Stimulated activated naive B cell treated with anti-CD40 and anti-IgM and Interleukin-4, amounts not matched to agents 10 μg/mL and 1 μg/mL and 100 μg/mL, for 72 hours (primary cell): ENCODE measurements around the gene COA4.
"Not testable (repeated sequence)": the region's sequence is repeated elsewhere in the genome, so short reads cannot be mapped to it uniquely, and the experiment has no call there.

Experiments used
- ATAC-seq, 2 donors: fragments of 150-1000 bp; cut with Tn5 transposase; replicated peaks; 2 replicates each; pipeline ENCODE4 v1.10.0; 2021; ENCODE audit warnings: moderate library complexity in 1 of 2
- DNase-seq: peaks from one replicate; pipeline ENCODE4 v3.0.0; 2021
- H3K27ac Mint-ChIP-seq: one replicate; pipeline ENCODE4 v1.8.0; 2022; ENCODE audit warnings: mild to moderate bottlenecking, mixed read lengths
- H3K27me3 Mint-ChIP-seq, 2 donors: one replicate each; pipeline ENCODE4 v1.8.0; 2022; ENCODE audit warnings: mixed read lengths in 2 of 2
- H3K36me3 Mint-ChIP-seq, 2 donors: one replicate each; pipeline ENCODE4 v1.8.0; 2022; ENCODE audit warnings: mixed read lengths in 2 of 2, mild to moderate bottlenecking in 1 of 2
- H3K4me1 Mint-ChIP-seq, 2 donors: one replicate each; pipeline ENCODE4 v1.8.0; 2022; ENCODE audit warnings: mixed read lengths in 2 of 2, mild to moderate bottlenecking in 1 of 2
- H3K4me3 Mint-ChIP-seq, 2 donors: one replicate each; pipeline ENCODE4 v1.8.0; 2022; ENCODE audit warnings: mild to moderate bottlenecking in 2 of 2, mixed read lengths in 2 of 2, moderate library complexity in 1 of 2
- H3K9me3 Mint-ChIP-seq, 2 donors: one replicate each; pipeline ENCODE4 v1.8.0; 2022; ENCODE audit warnings: mixed read lengths in 2 of 2, mild to moderate bottlenecking in 1 of 2

Gene COA4

GRCh38 chr11:73876424-73877310 lies at the start of gene COA4, which contains the start of gene PAAF1:
Gene COA4 (minus strand): TSS chr11:73876846. CDS start chr11:73873378, 3,468 bp downstream.
Gene PAAF1 (plus strand): TSS chr11:73876999. CDS start chr11:73877022, 23 bp downstream.
- H3K36me3 Mint-ChIP-seq: peaks cover 27 to 29% of the 10 kb centered on the region in 2 donors
- peaks cover 21 to 37% of the 10 kb centered on the region in 2 donors for H3K4me1 Mint-ChIP-seq
- DNase-seq (peak; percentile 94), ATAC-seq (peak; percentile 97)
- no peaks in the 10 kb centered on the region for H3K9me3 Mint-ChIP-seq
- H3K27me3 Mint-ChIP-seq: no peaks in the 10 kb centered on the region
- peak within 1 kb of the TSS; percentile 98 for H3K27ac Mint-ChIP-seq
- H3K4me3 Mint-ChIP-seq: peak within 1 kb of the TSS; percentile 96 to 97

GRCh38 chr11:73921180-73921579 lies 44.5 kb upstream of the COA4 start:
- ATAC-seq (no peak), DNase-seq (no peak)
- no peak overlapping the region for H3K4me3 Mint-ChIP-seq
- no peaks in the 10 kb centered on the region for H3K9me3 Mint-ChIP-seq
- no peak overlapping the region for H3K27ac Mint-ChIP-seq
- H3K36me3 Mint-ChIP-seq: peaks cover 39 to 44% of the 10 kb centered on the region in 2 donors
- no peaks in the 10 kb centered on the region for H3K4me1 Mint-ChIP-seq
- H3K27me3 Mint-ChIP-seq: no peaks in the 10 kb centered on the region

- Mint-ChIP-seq H3K27me3 (no peaks in the 10 kb centered on the region), H3K27ac (peak overlapping the region; percentile 44), H3K9me3 (no peaks in the 10 kb centered on the region), H3K4me1 (no peaks in the 10 kb centered on the region), H3K36me3 (peaks cover 37 to 49% of the 10 kb centered on the region in 2 donors), H3K4me3 (no peak overlapping the region)
- no peak for ATAC-seq
- DNase-seq: no peak
Measured at GRCh38 chr11:73916435-73916834, 39.8 kb upstream of the COA4 start.

GRCh38 chr11:73914284-73914683 lies 37.6 kb upstream of the COA4 start:
- Mint-ChIP-seq H3K4me1 (no peaks in the 10 kb centered on the region), H3K27ac (no peak overlapping the region), H3K36me3 (peaks cover 31 to 49% of the 10 kb centered on the region in 2 donors), H3K4me3 (no peak overlapping the region), H3K27me3 (no peaks in the 10 kb centered on the region), H3K9me3 (no peaks in the 10 kb centered on the region)
- DNase-seq (no peak), ATAC-seq (no peak)

- no peak overlapping the region for H3K4me3 Mint-ChIP-seq
- ATAC-seq (no peak), DNase-seq (no peak)
- H3K27ac Mint-ChIP-seq: no peak overlapping the region
- H3K4me1 Mint-ChIP-seq: no peaks in the 10 kb centered on the region
- no peaks in the 10 kb centered on the region for H3K9me3 Mint-ChIP-seq
- no peaks in the 10 kb centered on the region for H3K27me3 Mint-ChIP-seq
- H3K36me3 Mint-ChIP-seq: peaks cover 29 to 44% of the 10 kb centered on the region in 2 donors
Measured at GRCh38 chr11:73913472-73913871, 36.8 kb upstream of the COA4 start.

GRCh38 chr11:73912026-73912425 lies 35.4 kb upstream of the COA4 start:
- no peaks in the 10 kb centered on the region for H3K4me1 Mint-ChIP-seq
- H3K4me3 Mint-ChIP-seq: no peak overlapping the region
- H3K36me3 Mint-ChIP-seq: peaks cover 26 to 41% of the 10 kb centered on the region in 2 donors
- H3K9me3 Mint-ChIP-seq: no peaks in the 10 kb centered on the region
- DNase-seq (no peak), ATAC-seq (no peak)
- H3K27me3 Mint-ChIP-seq: no peaks in the 10 kb centered on the region
- H3K27ac Mint-ChIP-seq: no peak overlapping the region

- ATAC-seq: peak; percentile 55 to 57
- no peak for DNase-seq
- no peak overlapping the region for H3K27ac Mint-ChIP-seq
- H3K9me3 Mint-ChIP-seq: no peaks in the 10 kb centered on the region
- no peaks in the 10 kb centered on the region for H3K4me1 Mint-ChIP-seq
- H3K36me3 Mint-ChIP-seq: peaks cover 14 to 30% of the 10 kb centered on the region in 2 donors
- H3K27me3 Mint-ChIP-seq: no peaks in the 10 kb centered on the region
- no peak overlapping the region for H3K4me3 Mint-ChIP-seq
Measured at GRCh38 chr11:73907191-73907590, 30.5 kb upstream of the COA4 start.

- ATAC-seq (no peak), DNase-seq (no peak)
- no peaks in the 10 kb centered on the region for H3K27me3 Mint-ChIP-seq
- H3K27ac Mint-ChIP-seq: no peak overlapping the region
- no peak overlapping the region for H3K4me3 Mint-ChIP-seq
- peaks cover 10 to 29% of the 10 kb centered on the region in 2 donors for H3K36me3 Mint-ChIP-seq
- no peaks in the 10 kb centered on the region for H3K9me3 Mint-ChIP-seq
- no peaks in the 10 kb centered on the region for H3K4me1 Mint-ChIP-seq
Measured at GRCh38 chr11:73902303-73902702, 25.7 kb upstream of the COA4 start.

GRCh38 chr11:73894725-73895335 lies 18.2 kb upstream of the COA4 start:
- no peaks in the 10 kb centered on the region for H3K4me1 Mint-ChIP-seq
- no peak overlapping the region for H3K4me3 Mint-ChIP-seq
- H3K9me3 Mint-ChIP-seq: no peaks in the 10 kb centered on the region
- DNase-seq (no peak), ATAC-seq (no peak)
- H3K36me3 Mint-ChIP-seq: peaks cover 16 to 22% of the 10 kb centered on the region in 2 donors
- no peak overlapping the region for H3K27ac Mint-ChIP-seq
- no peaks in the 10 kb centered on the region for H3K27me3 Mint-ChIP-seq

GRCh38 chr11:73893041-73893440 lies 16.4 kb upstream of the COA4 start:
- no peak for ATAC-seq
- Mint-ChIP-seq H3K27ac (no peak overlapping the region), H3K27me3 (no peaks in the 10 kb centered on the region), H3K9me3 (no peaks in the 10 kb centered on the region), H3K4me3 (no peak overlapping the region), H3K36me3 (peaks cover 16 to 25% of the 10 kb centered on the region in 2 donors), H3K4me1 (no peaks in the 10 kb centered on the region)
- DNase-seq: no peak

GRCh38 chr11:73889536-73889935 lies 12.9 kb upstream of the COA4 start:
- Mint-ChIP-seq H3K4me3 (no peak overlapping the region), H3K4me1 (peaks cover 0 to 3% of the 10 kb centered on the region in 2 donors), H3K27ac (no peak overlapping the region), H3K36me3 (peaks cover 16 to 24% of the 10 kb centered on the region in 2 donors), H3K27me3 (no peaks in the 10 kb centered on the region), H3K9me3 (no peaks in the 10 kb centered on the region)
- no peak for ATAC-seq
- DNase-seq: no peak

- ATAC-seq (no peak), DNase-seq (no peak)
- Mint-ChIP-seq H3K4me3 (no peak overlapping the region), H3K4me1 (peaks cover 0 to 3% of the 10 kb centered on the region in 2 donors), H3K9me3 (no peaks in the 10 kb centered on the region), H3K36me3 (peaks cover 16 to 24% of the 10 kb centered on the region in 2 donors), H3K27ac (no peak overlapping the region), H3K27me3 (no peaks in the 10 kb centered on the region)
Measured at GRCh38 chr11:73889019-73889418, 12.4 kb upstream of the COA4 start.

GRCh38 chr11:73888244-73888643 lies 11.6 kb upstream of the COA4 start:
- no peaks in the 10 kb centered on the region for H3K9me3 Mint-ChIP-seq
- no peak for ATAC-seq
- no peak for DNase-seq
- H3K4me3 Mint-ChIP-seq: no peak overlapping the region
- no peaks in the 10 kb centered on the region for H3K27me3 Mint-ChIP-seq
- H3K27ac Mint-ChIP-seq: no peak overlapping the region
- peaks cover 24 to 32% of the 10 kb centered on the region in 2 donors for H3K36me3 Mint-ChIP-seq
- peaks cover 0 to 3% of the 10 kb centered on the region in 2 donors for H3K4me1 Mint-ChIP-seq

GRCh38 chr11:73883856-73884255 lies 7.2 kb upstream of the COA4 start:
- Mint-ChIP-seq H3K27ac (no peak overlapping the region), H3K4me1 (peaks cover 0 to 3% of the 10 kb centered on the region in 2 donors), H3K4me3 (no peak overlapping the region), H3K36me3 (peaks cover 14 to 15% of the 10 kb centered on the region in 2 donors), H3K27me3 (no peaks in the 10 kb centered on the region), H3K9me3 (no peaks in the 10 kb centered on the region)
- no peak for ATAC-seq
- DNase-seq: no peak

- H3K4me3 Mint-ChIP-seq, ATAC-seq, H3K9me3 Mint-ChIP-seq, DNase-seq, H3K27me3 Mint-ChIP-seq, H3K27ac Mint-ChIP-seq: not testable (repeated sequence)
- Mint-ChIP-seq H3K36me3 (peaks cover 14% of the 10 kb centered on the region in 2 donors), H3K4me1 (peaks cover 7 to 15% of the 10 kb centered on the region in 2 donors)
Measured at GRCh38 chr11:73880449-73880848, 3.8 kb upstream of the COA4 start.
